Stimulated activated CD8-positive, alpha-beta memory T cell treated with anti-CD3 and anti-CD28 coated beads, Interleukin-4, amount 100 ng/mL, for 4 hours (primary cell): Measurements from ENCODE around the gene GDA.
"Not testable (repeated sequence)": the region's sequence is repeated elsewhere in the genome, so short reads cannot be mapped to it uniquely, and the experiment has no call there.

ENCODE experiments used
- DNase-seq, 2 donors: peaks; one replicate each; pipeline ENCODE4 v3.0.0-alpha.2; 2020; ENCODE audit warnings: low read depth in 2 of 2, low spot score in 1 of 2

Gene GDA

GRCh38 chr9:72204062-72204461, 54.8 kb downstream of the GDA start:
- DNase-seq, result no peak

GRCh38 chr9:72205513-72205912, 56.3 kb downstream of the GDA start:
- no peak for DNase-seq

DNA sequence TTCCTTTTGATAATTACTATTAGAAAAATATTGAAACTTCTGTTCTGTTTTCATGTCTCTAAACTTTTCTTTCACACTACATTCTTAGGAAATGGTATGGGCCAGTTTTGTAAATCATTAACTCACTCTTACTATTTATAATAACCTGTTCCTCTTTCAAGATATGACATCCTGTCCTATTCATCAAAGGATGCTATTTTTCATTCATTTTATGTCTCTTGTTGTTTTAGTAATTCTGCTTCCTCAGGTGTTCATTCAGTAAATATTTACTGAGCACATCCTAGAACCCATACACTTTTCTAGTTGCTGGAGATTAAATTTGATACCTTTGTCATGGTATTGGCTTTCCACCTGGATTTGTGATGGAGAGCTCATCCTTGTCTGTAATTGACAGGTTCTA, 58.0 kb downstream of the GDA start:
- DNase-seq, result no peak

DNA sequence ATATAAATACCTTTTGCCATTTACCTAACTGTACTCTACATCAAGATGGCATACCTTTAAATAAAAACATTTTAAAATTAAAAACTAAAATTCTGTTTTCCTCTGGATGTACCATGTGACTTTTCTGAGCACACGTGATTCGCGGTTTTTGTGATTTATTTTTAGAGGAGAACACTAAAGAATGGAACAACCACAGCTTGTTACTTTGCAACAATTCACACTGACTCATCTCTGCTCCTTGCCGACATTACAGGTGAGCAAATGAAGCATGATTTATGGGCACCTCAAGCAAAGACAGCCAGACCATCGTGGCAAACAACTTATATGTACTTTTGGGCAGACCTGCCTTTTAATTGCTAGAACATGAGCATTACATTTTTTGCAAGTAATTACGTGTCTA, 61.3 kb downstream of the GDA start:
- DNase-seq, result no peak

DNA sequence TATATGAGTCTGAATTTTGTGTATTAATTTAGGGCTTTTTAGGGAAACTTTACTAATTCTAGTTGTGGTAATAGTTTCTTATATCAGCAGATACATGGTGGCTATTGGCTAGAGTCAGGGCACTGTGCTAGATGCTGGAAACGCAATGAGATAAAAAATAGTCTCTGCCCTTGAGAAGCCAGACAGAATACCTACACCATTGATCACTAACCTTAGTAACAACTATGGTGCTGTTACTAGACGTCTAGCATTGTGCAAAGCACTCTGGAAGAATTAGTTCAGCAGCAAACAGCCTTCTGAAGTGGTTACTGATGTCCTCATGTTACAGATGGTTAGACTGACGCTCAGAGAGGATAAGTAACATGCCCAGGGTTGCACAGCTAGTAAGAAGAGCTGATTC, 61.8 kb downstream of the GDA start:
- DNase-seq, result no peak

DNA sequence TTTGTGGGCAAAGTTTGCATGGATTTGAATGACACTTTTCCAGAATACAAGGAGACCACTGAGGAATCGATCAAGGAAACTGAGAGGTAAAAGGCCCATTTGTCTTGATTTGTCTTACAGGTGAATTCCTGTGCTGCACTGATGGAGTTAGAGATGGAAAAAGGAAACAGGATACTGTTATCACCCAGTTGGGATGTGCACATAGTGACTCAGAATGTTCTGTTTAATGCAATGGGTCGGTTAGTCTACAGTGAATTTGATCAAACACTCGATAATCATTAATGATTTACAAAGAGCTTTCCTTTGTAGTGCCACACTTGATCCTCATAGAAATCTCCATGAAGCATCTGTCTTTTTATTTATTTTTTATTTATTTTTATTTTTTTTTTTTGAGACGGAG, 64.7 kb downstream of the GDA start:
- DNase-seq, result no peak

DNA sequence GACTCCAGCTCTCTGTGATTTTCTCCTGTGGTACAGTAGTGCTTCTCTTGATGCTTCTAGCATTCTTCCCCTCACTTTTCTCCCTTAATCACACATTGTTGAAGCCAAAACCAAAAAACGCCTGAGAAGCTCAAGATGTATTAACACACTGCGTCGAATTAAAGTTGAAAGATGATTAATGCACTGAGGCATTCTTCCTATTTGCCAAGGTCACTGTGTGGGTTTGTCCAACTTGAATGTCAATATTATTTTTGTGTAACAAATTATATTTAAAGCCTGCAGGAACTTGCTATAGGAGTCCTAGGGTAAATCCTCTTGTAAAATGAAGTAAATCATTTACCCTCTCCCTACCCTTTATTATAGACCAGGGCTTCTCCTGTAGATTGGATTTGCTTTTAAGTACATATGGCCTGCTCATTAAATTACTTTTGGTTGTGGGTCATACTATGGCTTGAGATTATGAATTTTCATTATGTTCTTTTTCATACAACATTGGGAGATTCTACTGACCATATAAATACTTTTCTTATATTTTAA, 68.1 kb downstream of the GDA start:
- DNase-seq, result no peak

GRCh38 chr9:72220589-72220988, 71.3 kb downstream of the GDA start:
- DNase-seq, result no peak

DNA sequence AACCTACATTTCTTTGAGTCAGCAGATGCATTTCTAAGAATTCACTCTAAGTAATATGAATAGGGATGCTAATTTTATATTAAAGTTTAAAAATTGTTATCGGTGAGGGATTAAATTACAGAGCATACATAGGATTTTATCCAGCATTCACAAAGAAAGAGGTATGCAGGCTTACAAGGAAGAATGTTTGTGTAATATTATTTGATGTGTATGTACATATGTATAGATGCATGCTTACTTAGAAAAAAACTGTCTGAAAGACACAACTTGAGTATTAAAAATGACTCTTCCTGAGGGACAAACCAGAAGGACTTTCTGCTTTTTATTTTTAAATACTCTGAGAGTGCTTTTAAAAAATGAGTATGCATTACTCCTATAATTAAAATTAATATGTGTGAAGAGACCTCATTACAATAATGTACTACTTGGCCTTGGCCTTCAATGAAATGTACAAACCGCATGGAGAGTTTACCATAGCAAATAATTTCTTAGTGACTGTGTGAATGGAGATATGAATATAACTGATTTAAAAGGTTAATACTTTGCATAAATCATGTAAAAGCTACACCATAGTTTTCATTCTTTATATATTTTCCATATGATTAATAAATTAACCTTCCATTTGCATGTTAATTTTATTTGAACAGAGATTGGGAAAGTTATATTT, 77.0 kb downstream of the GDA start:
- no peak for DNase-seq

GRCh38 chr9:72228282-72228681, 79.0 kb downstream of the GDA start:
- DNase-seq, result no peak

DNA sequence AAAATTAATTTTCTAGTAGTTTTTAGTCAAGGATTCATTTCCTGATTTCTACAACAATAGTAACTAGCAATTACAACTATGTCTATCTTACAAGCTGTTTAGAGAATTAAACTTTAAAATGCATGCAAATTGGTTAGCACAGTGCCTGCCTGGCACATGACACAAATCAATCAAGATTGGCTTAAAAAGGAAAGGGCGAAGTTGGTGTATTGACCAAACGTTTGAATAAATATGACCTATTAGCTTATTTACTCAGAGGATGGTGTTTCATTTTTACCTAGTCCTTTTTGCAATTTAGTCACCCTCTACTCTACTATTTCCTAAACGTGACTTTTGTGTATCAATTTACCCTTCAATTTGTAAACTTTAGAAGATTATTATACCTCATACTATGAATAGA, 83.5 kb downstream of the GDA start:
- DNase-seq, result no peak

- DNase-seq, result no peak
Observed at GRCh38 chr9:72247549-72247948, 98.3 kb downstream of the GDA start.

DNA sequence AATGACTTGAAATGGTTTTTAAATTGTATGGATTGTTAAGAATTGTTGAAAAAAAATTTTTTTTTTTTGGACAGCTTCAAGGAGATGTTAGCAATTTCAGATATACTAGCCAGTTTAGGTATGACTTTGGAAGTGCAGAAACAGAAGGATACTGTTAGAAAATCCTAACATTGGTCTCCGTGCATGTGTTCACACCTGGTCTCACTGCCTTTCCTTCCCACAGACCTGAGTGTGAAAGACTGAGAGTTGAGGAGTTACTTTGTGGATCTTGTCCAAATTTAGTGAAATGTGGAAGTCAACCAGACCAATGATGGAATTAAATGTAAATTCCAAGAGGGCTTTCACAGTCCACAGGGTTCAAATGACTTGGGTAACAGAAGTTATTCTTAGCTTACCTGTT, 102.3 kb downstream of the GDA start:
- no peak for DNase-seq

- DNase-seq, result no peak
Observed at GRCh38 chr9:72254901-72255545, 105.8 kb downstream of the GDA start.

DNA sequence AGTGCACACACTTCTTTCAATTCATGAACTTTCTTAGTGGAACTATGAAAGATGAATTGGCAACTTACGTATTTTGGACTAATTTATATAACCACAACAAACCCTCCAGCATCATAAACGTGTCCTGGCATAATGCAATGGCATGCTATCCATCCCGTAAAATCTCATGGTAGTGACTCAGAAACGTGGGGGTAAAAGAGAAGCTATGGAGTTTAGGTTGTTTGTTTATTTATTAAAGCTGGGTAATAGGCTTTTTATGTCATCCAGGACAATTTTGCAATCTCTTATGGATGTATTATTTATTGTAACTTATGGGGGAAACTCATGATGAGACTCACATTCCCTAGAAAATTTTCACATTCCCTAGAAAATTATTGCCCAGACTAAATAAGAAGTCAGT, 106.3 kb downstream of the GDA start:
- no peak for DNase-seq

DNA sequence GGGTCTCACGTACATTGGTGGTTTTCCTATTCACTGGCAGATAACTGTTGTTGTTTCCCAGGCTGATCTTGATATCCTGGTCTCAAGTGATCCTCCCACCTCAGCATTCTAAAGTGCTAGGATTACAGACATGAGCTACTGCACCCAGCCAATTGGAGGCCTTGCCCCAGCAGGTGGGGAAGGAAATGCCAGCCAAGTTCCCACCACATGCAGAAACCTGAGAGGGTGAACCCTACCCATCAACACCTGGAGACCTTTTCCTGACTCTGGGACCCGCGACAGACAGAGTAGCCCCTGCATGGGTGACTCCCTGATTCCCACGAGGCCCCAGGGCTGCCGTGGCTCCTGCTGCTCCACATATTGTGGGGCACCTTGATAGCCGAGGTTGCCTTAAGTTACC, 107.7 kb downstream of the GDA start:
- DNase-seq, result no peak

DNA sequence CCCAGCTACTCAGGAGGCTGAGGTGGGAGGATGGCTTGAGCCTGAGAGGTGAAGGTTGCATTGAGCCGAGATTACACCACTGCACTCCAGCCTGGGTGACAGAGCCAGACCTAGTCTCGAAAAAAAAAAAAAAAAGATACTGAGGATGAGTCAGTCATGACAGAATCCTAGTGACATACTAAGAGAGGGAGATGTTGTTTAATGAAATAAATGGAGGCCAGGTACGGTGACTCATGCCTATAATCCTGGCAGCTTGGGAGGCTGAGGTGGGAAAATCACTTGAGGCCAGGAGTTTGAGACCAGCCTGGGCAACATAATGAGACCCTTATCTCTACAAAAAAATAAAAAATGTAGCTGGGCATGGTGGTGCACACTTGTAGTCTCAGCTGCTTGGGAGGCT, 108.6 kb downstream of the GDA start:
- no peak for DNase-seq

GRCh38 chr9:72262063-72262462, 112.8 kb downstream of the GDA start:
- no peak for DNase-seq

DNA sequence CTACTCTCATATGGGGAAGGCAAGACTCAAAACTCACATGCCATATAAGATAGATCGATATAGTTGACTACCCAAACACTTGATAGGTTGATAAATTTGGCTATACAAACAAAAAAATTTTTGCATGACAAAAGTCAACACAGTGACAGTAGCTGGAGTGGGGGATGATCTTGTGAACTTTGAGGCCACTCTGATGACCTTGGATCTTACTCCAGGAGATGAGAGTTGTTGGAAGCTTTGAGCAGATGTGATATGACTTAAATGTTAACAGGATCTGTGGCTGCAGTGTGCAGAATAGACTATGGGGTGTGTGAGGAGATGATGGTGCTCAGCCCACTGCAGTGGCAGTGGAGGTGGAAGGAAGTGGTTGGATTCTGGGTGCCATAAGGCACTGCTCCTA, 114.3 kb downstream of the GDA start:
- no peak for DNase-seq

GRCh38 chr9:72268961-72269360, 119.7 kb downstream of the GDA start:
- no peak for DNase-seq

- not testable (repeated sequence) for DNase-seq
Observed at GRCh38 chr9:72270359-72270758, 121.1 kb downstream of the GDA start.

DNA sequence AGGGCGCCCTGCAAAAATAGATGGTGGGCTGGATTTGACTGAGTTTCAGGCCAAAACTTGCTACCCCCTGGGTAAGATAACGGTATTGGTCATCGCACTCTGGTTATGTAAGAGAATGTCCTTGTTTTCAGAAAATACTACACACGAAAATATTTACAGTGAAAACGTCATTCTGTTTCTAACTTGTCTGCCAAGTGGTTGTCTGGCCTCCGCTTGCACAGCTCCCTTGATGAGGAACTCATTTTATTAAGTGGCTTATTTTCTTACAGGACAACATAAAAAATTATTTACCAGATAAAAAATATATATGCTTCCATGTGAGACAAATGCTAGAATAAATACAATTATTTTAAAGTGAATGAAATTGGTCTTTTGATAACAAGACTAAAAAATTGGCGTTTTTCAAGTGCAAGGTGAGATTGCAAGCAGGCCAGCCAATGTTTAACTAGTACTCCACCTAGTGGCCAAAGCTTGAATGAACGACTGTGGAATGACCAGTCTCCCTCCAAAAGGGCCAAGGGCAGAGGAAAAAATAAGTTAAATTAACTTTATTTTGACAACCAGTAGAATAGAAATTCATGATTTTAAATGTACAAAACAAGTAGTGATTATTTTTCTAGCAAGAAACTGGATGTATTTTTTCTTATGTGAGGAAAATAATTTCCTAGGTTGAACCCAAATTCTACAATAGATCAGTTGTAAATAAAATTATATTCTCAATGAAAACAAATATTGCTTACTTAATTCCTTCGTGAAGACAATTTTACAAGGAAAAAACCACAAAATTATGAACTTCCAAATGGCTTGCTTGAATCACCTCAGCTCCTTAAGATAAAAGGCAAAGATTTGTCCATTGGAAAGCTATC, 122.6 kb downstream of the GDA start:
- peak in 1 of 2 donors; percentile 14 for DNase-seq
